ENCODE measurements around the gene ERC2.

The ERC2 gene

DNA sequence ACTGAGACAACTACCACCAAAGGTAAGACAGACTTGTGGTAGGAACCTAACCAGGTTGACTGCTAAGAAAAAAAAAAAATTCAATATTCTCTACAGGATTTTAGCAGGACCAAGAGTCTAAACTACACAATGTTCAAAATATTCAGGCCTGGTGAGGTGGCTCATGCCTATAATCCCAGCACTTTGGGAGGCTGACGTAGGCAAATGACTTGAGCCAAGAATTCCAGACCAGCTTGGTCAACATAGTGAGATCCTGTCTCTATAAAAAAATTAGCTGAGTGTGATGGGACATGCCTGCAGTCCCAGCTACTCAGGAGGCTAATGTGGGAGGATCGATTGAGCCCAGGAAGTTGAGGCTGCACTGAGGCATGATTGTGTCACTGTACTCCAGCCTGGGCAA, 639.6 kb downstream of the ERC2 start:
- TF ChIP-seq OVOL3 (tag by site-specific recombination; IDR thresholded peaks at IDR 0.05) = no peak
- no peak for TF ChIP-seq ZNF266 (tag by site-specific recombination; IDR thresholded peaks at IDR 0.05; ENCODE audit: low read depth)
- TF ChIP-seq ZNF530 (tag by site-specific recombination; IDR thresholded peaks at IDR 0.05; ENCODE audit: low read depth) = no peak
- no peak for TF ChIP-seq YY1 (tag by site-specific recombination; IDR thresholded peaks at IDR 0.05)
- no peak for TF ChIP-seq ZNF792 (tag by site-specific recombination; IDR thresholded peaks at IDR 0.05)
- TF ChIP-seq, protein P1, sequence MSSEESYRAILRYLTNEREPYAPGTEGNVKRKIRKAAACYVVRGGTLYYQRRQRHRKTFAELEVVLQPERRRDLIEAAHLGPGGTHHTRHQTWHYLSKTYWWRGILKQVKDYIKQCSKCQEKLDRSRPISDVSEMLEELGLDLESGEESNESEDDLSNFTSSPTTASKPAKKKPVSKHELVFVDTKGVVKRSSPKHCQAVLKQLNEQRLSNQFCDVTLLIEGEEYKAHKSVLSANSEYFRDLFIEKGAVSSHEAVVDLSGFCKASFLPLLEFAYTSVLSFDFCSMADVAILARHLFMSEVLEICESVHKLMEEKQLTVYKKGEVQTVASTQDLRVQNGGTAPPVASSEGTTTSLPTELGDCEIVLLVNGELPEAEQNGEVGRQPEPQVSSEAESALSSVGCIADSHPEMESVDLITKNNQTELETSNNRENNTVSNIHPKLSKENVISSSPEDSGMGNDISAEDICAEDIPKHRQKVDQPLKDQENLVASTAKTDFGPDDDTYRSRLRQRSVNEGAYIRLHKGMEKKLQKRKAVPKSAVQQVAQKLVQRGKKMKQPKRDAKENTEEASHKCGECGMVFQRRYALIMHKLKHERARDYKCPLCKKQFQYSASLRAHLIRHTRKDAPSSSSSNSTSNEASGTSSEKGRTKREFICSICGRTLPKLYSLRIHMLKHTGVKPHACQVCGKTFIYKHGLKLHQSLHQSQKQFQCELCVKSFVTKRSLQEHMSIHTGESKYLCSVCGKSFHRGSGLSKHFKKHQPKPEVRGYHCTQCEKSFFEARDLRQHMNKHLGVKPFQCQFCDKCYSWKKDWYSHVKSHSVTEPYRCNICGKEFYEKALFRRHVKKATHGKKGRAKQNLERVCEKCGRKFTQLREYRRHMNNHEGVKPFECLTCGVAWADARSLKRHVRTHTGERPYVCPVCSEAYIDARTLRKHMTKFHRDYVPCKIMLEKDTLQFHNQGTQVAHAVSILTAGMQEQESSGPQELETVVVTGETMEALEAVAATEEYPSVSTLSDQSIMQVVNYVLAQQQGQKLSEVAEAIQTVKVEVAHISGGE (tag by site-specific recombination; conservative IDR thresholded peaks at IDR 0.05; ENCODE audit: low read depth) = no peak
- TF ChIP-seq, protein P2, sequence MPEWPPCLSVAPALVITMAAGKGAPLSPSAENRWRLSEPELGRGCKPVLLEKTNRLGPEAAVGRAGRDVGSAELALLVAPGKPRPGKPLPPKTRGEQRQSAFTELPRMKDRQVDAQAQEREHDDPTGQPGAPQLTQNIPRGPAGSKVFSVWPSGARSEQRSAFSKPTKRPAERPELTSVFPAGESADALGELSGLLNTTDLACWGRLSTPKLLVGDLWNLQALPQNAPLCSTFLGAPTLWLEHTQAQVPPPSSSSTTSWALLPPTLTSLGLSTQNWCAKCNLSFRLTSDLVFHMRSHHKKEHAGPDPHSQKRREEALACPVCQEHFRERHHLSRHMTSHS (tag by site-specific recombination; IDR thresholded peaks at IDR 0.05) = no peak
- TF ChIP-seq ZNF626 (tag by site-specific recombination; IDR thresholded peaks at IDR 0.05) = no peak
- TF ChIP-seq, protein P3, sequence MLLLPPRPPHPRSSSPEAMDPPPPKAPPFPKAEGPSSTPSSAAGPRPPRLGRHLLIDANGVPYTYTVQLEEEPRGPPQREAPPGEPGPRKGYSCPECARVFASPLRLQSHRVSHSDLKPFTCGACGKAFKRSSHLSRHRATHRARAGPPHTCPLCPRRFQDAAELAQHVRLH (tag by site-specific recombination; IDR thresholded peaks at IDR 0.05) = no peak
- TF ChIP-seq ZEB2 (tag by site-specific recombination; IDR thresholded peaks at IDR 0.05) = no peak
- TF ChIP-seq ZNF623 (tag by site-specific recombination; IDR thresholded peaks at IDR 0.05) = no peak
- TF ChIP-seq ZNF174 (tag by site-specific recombination; IDR thresholded peaks at IDR 0.05) = no peak
- no peak for TF ChIP-seq EGR2 (tag by site-specific recombination; IDR thresholded peaks at IDR 0.05; ENCODE audit: low read depth)
- TF ChIP-seq, protein P4, sequence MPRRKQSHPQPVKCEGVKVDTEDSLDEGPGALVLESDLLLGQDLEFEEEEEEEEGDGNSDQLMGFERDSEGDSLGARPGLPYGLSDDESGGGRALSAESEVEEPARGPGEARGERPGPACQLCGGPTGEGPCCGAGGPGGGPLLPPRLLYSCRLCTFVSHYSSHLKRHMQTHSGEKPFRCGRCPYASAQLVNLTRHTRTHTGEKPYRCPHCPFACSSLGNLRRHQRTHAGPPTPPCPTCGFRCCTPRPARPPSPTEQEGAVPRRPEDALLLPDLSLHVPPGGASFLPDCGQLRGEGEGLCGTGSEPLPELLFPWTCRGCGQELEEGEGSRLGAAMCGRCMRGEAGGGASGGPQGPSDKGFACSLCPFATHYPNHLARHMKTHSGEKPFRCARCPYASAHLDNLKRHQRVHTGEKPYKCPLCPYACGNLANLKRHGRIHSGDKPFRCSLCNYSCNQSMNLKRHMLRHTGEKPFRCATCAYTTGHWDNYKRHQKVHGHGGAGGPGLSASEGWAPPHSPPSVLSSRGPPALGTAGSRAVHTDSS (tag by site-specific recombination; IDR thresholded peaks at IDR 0.05) = no peak
- no peak for TF ChIP-seq SP2 (tag by site-specific recombination; IDR thresholded peaks at IDR 0.05)
- TF ChIP-seq ZNF529 (tag by site-specific recombination; IDR thresholded peaks at IDR 0.05; ENCODE audit: insufficient replicate concordance) = no peak
- TF ChIP-seq, protein P5, sequence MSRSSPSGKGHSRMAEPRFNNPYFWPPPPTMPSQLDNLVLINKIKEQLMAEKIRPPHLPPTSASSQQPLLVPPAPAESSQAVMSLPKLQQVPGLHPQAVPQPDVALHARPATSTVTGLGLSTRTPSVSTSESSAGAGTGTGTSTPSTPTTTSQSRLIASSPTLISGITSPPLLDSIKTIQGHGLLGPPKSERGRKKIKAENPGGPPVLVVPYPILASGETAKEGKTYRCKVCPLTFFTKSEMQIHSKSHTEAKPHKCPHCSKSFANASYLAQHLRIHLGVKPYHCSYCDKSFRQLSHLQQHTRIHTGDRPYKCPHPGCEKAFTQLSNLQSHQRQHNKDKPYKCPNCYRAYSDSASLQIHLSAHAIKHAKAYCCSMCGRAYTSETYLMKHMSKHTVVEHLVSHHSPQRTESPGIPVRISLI (tag by site-specific recombination; IDR thresholded peaks at IDR 0.05) = no peak
- Histone ChIP-seq H3K36me3 (ENCODE audit: control insufficient read depth in 2 of 2, insufficient read depth in 1 of 2, low read length in 2 of 2) (no peaks in the 10 kb centered on the region), H3K27ac (ENCODE audit: extremely low read depth, low read depth, low read length) (no peak overlapping the region), H3K4me3 (ENCODE audit: low read depth, low read length) (no peak overlapping the region), H3K9me3 (ENCODE audit: control insufficient read depth, insufficient read depth, low read depth, low read length) (no peaks in the 10 kb centered on the region), H3K4me1 (ENCODE audit: control insufficient read depth, insufficient read depth, low read length) (no peaks in the 10 kb centered on the region)
- POLR2A ChIA-PET = no interaction called here
- CTCF ChIA-PET = interaction anchor here (0.7 kb wide), 1 partner anchor 93 kb away, joined by 3 read pairs; no protein-coding TSS in a partner anchor

DNA sequence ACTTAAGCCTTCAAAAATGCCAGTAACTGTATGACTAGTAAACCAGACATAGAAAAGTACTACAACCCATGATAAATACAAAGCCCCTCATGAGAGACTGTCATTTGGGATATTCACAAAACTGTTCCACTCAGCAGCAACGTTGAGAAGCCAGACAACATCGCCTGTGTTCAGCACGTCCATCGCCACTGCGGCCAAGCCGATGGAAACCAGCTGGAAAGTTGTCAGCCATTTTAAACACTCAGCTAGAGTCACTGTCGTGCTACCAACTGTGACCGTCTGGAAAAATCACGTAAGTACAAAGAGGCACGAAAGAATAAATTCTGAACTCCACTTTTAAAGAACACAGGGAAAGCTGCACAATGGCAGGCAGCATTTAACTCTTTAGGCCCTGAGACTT, 640.5 kb downstream of the ERC2 start:
- CTCF ChIA-PET = no interaction called here
- no peak for TF ChIP-seq SETDB1 (IDR thresholded peaks at IDR 0.05; ENCODE audit: insufficient read length, low read length)
- TF ChIP-seq ZNF350 (tag by site-specific recombination; IDR thresholded peaks at IDR 0.05) = no peak
- no peak for TF ChIP-seq GLI4 (tag by site-specific recombination; IDR thresholded peaks at IDR 0.05)
- no peak for TF ChIP-seq ZNF302 (tag by site-specific recombination; IDR thresholded peaks at IDR 0.05; ENCODE audit: low read depth)
- no peak for TF ChIP-seq ZFP3 (tag by site-specific recombination; IDR thresholded peaks at IDR 0.05; ENCODE audit: low read depth)
- no peak for TF ChIP-seq ZNF155 (tag by site-specific recombination; IDR thresholded peaks at IDR 0.05)
- no peak for TF ChIP-seq ZXDB (tag by site-specific recombination; IDR thresholded peaks at IDR 0.05)
- TF ChIP-seq, protein P5 (tag by site-specific recombination; IDR thresholded peaks at IDR 0.05) = no peak
- no peak for TF ChIP-seq ZNF416 (tag by site-specific recombination; IDR thresholded peaks at IDR 0.05)
- TF ChIP-seq ZNF501 (tag by site-specific recombination; IDR thresholded peaks at IDR 0.05) = no peak
- no peak for TF ChIP-seq KLF7 (tag by site-specific recombination; IDR thresholded peaks at IDR 0.05; ENCODE audit: borderline replicate concordance)
- no peak for TF ChIP-seq ZNF292 (tag by site-specific recombination; IDR thresholded peaks at IDR 0.05; ENCODE audit: borderline replicate concordance, low read depth)
- TF ChIP-seq ZNF248 (tag by site-specific recombination; IDR thresholded peaks at IDR 0.05) = no peak

More for the DNA sequence above, 640.5 kb downstream of the ERC2 start:
- Histone ChIP-seq H3K9me3 (ENCODE audit: control insufficient read depth, insufficient read depth, low read depth, low read length) (no peaks in the 10 kb centered on the region), H3K4me3 (ENCODE audit: low read depth, low read length) (no peak overlapping the region), H3K4me1 (ENCODE audit: control insufficient read depth, insufficient read depth, low read length) (no peaks in the 10 kb centered on the region), H3K27ac (ENCODE audit: extremely low read depth, low read depth, low read length) (no peak overlapping the region), H3K36me3 (ENCODE audit: control insufficient read depth in 2 of 2, insufficient read depth in 1 of 2, low read length in 2 of 2) (no peaks in the 10 kb centered on the region)
- POLR2A ChIA-PET = no interaction called here

Data from HEK293 (cell line).